GM12878 (cell line): ENCODE data around the gene CD99. TPM values are rescaled to one million over a fixed set of nuclear protein-coding genes. Genes with fewer than 3 reads are reported as not detected.

ENCODE experiments used
- ATAC-seq: fragments of 200-7000 bp; cut with Tn5 transposase; 3 replicates; pipeline ENCODE4 v1.9.1; 2020; ENCODE audit warnings: mild to moderate bottlenecking, moderate library complexity
- BruUV-seq: library from RNA; stranded (reverse); fragments of 400-500 nt; replicated peaks from 2 replicates; lab custom pipeline; 2021; lab: Mats Ljungman, UMichigan
- CTCF ChIA-PET: fragments of 300-600 bp; sonication (Branson Sonifier 250); formaldehyde crosslinking; extraction: SDS; loops from one replicate; lab custom pipeline; 2021; ENCODE audit warnings: inconsistent platforms; lab: Yijun Ruan, JAX
- POLR2A ChIA-PET: fragments of 350-600 bp; formaldehyde crosslinking; extraction: SDS; loops from one replicate; lab custom pipeline; 2021; ENCODE audit warnings: inconsistent platforms; lab: Charles Lee
- RAD21 ChIA-PET: fragments of 300-600 bp; sonication (Branson Sonifier 250); formaldehyde crosslinking; loops from one replicate; lab custom pipeline; 2023; ENCODE audit warnings: antibody characterized with exemption; ENCODE audit not compliant: unreplicated experiment; lab: Charles Lee
- SMC1A ChIA-PET: fragments of 300-600 bp; sonication (Branson Sonifier 250); formaldehyde crosslinking; loops from one replicate; lab custom pipeline; 2023; ENCODE audit not compliant: unreplicated experiment, uncharacterized antibody; lab: Charles Lee
- DNase-seq: peaks from one replicate; pipeline ENCODE4 v3.0.0-alpha.2; 2011; ENCODE audit warnings: low read depth, low spot score
- FAIRE-seq: peaks from 3 replicates; lab custom pipeline; 2011; peaks lifted over from hg19 to GRCh38; lab: Jason Lieb, UNC
- H2AFZ ChIP-seq: 2 replicates; pipeline ENCODE4 v1.6.0; 2011; ENCODE audit warnings: low read depth, low read length, control low read depth; ENCODE audit not compliant: control insufficient read depth
- H3K27ac ChIP-seq: 2 replicates; pipeline ENCODE4 v1.5.1; 2011; ENCODE audit warnings: control low read depth; ENCODE audit not compliant: control insufficient read depth, insufficient read depth
- H3K27me3 ChIP-seq, 2 experiments: replicated peaks in 1 of 2; 2 replicates each; pipeline versions ENCODE4 v1.6.0 to v1.6.1; 2011; ENCODE audit warnings: low read length in 1 of 2; ENCODE audit not compliant: control insufficient read depth in 2 of 2, insufficient read depth in 2 of 2
- H3K36me3 ChIP-seq, 2 experiments: 2 replicates each; pipeline ENCODE4 v1.5.1; 2011; ENCODE audit warnings: low read length in 1 of 2; ENCODE audit not compliant: control insufficient read depth in 2 of 2, insufficient read depth in 2 of 2
- H3K4me1 ChIP-seq: 2 replicates; pipeline ENCODE4 v1.6.1; 2011; ENCODE audit warnings: mild to moderate bottlenecking, low read length, moderate library complexity, mixed read lengths; ENCODE audit not compliant: control insufficient read depth, insufficient read depth
- H3K4me2 ChIP-seq: 2 replicates; pipeline ENCODE4 v1.6.0; 2011; ENCODE audit warnings: control low read depth; ENCODE audit not compliant: control insufficient read depth, insufficient read depth
- H3K4me3 ChIP-seq: fragments of 200-600 bp; sonication (generic); 2 replicates; pipeline ENCODE4 v1.5.1; 2016
- H3K79me2 ChIP-seq: 2 replicates; pipeline ENCODE4 v1.6.0; 2011; ENCODE audit warnings: low read length; ENCODE audit not compliant: control insufficient read depth, insufficient read depth
- H3K9ac ChIP-seq: 2 replicates; pipeline ENCODE4 v1.8.0; 2011; ENCODE audit warnings: low read length, control low read depth, mixed read lengths; ENCODE audit not compliant: control insufficient read depth, insufficient read depth
- H3K9me3 ChIP-seq: replicated peaks from 3 replicates; pipeline ENCODE4 v1.5.1; 2011; ENCODE audit warnings: mild to moderate bottlenecking, low read length; ENCODE audit not compliant: control insufficient read depth, insufficient read depth
- H4K20me1 ChIP-seq: 2 replicates; pipeline ENCODE4 v1.6.0; 2011; ENCODE audit not compliant: control insufficient read depth, insufficient read depth
- BCL11A ChIP-seq: IDR thresholded peaks from 2 replicates; pipeline ENCODE4 v1.6.1; 2011; ENCODE audit warnings: low read depth, low read length
- CHD4 ChIP-seq: fragments of 200-600 bp; sonication (generic); IDR thresholded peaks from 2 replicates; pipeline ENCODE4 v1.6.1; 2016; ENCODE audit warnings: mild to moderate bottlenecking
- DPF2 ChIP-seq: fragments of 450-650 bp; IDR thresholded peaks from 2 replicates; pipeline ENCODE4 v1.6.1; 2017; ENCODE audit warnings: mild to moderate bottlenecking
- JUNB ChIP-seq: IDR thresholded peaks from 2 replicates; pipeline ENCODE4 v1.6.1; 2016; ENCODE audit warnings: antibody characterized with exemption, mild to moderate bottlenecking
- POLR2A ChIP-seq: IDR thresholded peaks from 2 replicates; pipeline ENCODE4 v1.6.1; 2011; ENCODE audit warnings: low read depth, mild to moderate bottlenecking, low read length
- RAD51 ChIP-seq: fragments of 450-650 bp; IDR thresholded peaks from 2 replicates; pipeline ENCODE4 v1.6.1; 2016; ENCODE audit warnings: moderate library complexity, mild to moderate bottlenecking, inconsistent platforms
- RCOR1 ChIP-seq: conservative IDR thresholded peaks from 2 replicates; pipeline ENCODE4 v1.6.1; 2012; ENCODE audit warnings: low read depth, low read length, improper control_type of control experiment
- SP1 ChIP-seq: IDR thresholded peaks from one replicate; pipeline ENCODE4 v1.6.1; 2011; ENCODE audit warnings: low read depth, low read length
- SPI1 ChIP-seq: IDR thresholded peaks from 2 replicates; pipeline ENCODE4 v1.6.1; 2011; ENCODE audit warnings: low read depth, mild to moderate bottlenecking, low read length, moderate library complexity, borderline replicate concordance; ENCODE audit not compliant: insufficient read depth
- ZNF622 ChIP-seq: fragments of 450-650 bp; IDR thresholded peaks from 2 replicates; pipeline ENCODE4 v1.6.1; 2017; ENCODE audit warnings: mild to moderate bottlenecking, inconsistent platforms
- ZZZ3 ChIP-seq: IDR thresholded peaks from 2 replicates; pipeline ENCODE4 v1.6.1; 2011; ENCODE audit warnings: low read depth; ENCODE audit not compliant: control insufficient read depth, insufficient read length
- WGBS: methylation state at CpG from one replicate; pipeline ENCODE4 v1.1.6; 2016; ENCODE audit warnings: low lambda C conversion rate; ENCODE audit not compliant: insufficient replicate concordance, insufficient coverage; ENCODE audit errors: missing lambda C conversion rate; 5-methylcytosine and 5-hydroxymethylcytosine counted together
- in situ Hi-C: fragments of 300-500 bp; cut with MboI; formaldehyde crosslinking; loops from 9 replicates; pipeline ENCODE4 v1.14.3; 2018; ENCODE audit warnings: mixed read lengths
- intact Hi-C: fragments of 100-400 bp; cut with micrococcal nuclease; formaldehyde crosslinking; loops from one replicate; pipeline ENCODE4 v1.14.2; 2022; ENCODE audit not compliant: unreplicated experiment
- polyA plus RNA-seq, 11 experiments: library from polyadenylated mRNA; depleted of rRNA in 4 of 11; unstranded in 6 of 11; stranded (reverse) in 5 of 11; fragments of >200 nt; fragmentation: Nextera tagmentation in 4 of 11; fragmentation: Illumina TruSeq in 1 of 11; extraction: Ambion mirVana in 4 of 11; extraction: Trizol in 1 of 11; gene quantifications; 1 replicate in 1 of 11; 2 replicates in 10 of 11; pipeline versions ENCODE4 v1.2.1 to v1.2.3, GENCODE V29; 2011 to 2016; ENCODE audit warnings: inconsistent platforms in 2 of 11, missing spikeins in 2 of 11, low read depth in 1 of 11
- total RNA-seq, 4 experiments: library from RNA; depleted of rRNA in 3 of 4; stranded (reverse); fragments of >200 nt in 3 of 4; fragmentation: Illumina TruSeq in 1 of 4; extraction: Trizol in 1 of 4; gene quantifications; 2 replicates each; pipeline versions ENCODE4 v1.2.1 to v1.2.3, GENCODE V29; 2013 to 2021
- TF ChIP-seq, protein P1 (sequence below): fragments of 450-650 bp; IDR thresholded peaks from 2 replicates; pipeline ENCODE4 v1.6.1; 2017; ENCODE audit warnings: low read depth, mild to moderate bottlenecking, moderate library complexity

Gene CD99
- total and polyA plus RNA-seq, 10 of the 15 experiments (the other 5 are each of a cell fraction or from before 2014, with no cell fraction given), result 24.8 to 242 (median 158) TPM

DNA sequence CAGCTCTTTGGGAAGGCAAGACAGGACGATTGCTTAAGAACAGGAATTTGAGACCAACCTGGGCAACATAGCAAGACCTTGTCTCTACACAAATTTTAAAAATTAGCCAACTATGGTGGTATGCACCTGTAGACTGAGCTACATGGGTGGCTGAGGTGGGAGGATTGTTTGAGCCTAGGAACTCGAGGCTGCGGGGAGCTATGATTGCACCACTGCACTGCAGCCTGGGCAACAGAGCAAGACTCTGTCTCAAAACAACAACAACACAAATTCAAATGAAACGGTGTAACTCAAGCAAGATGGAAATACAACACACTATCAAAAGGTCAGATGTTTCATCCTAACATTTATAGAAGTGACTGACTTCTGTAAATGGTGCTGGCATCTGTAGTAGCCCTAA is 97.9 kb downstream of the CD99 start (continued):
- TF ChIP-seq JUNB (no peak), RCOR1 (no peak), SPI1 (no peak), SP1 (no peak), CHD4 (no peak), ZNF622 (no peak), BCL11A (no peak), POLR2A (no peak), ZZZ3 (no peak)

GRCh38 chrX:2789569-2789968 is 98.5 kb downstream of the CD99 start:
- Histone ChIP-seq H3K9me3 (no peaks in the 10 kb centered on the region), H3K36me3 (no peaks in the 10 kb centered on the region), H3K27me3 (peaks cover 0 to 1% of the 10 kb centered on the region in 2 experiments; a peak in 1 of 4 replicates), H3K4me1 (no peaks in the 10 kb centered on the region), H4K20me1 (no peaks in the 10 kb centered on the region), H3K4me3 (no peak overlapping the region), H2AFZ (no peak overlapping the region), H3K79me2 (no peaks in the 10 kb centered on the region), H3K9ac (no peak overlapping the region), H3K4me2 (no peak overlapping the region), H3K27ac (no peak overlapping the region)
- FAIRE-seq, result no peak
- ATAC-seq, result no peak
- ChIA-PET CTCF (no interaction called here), POLR2A (no interaction called here), SMC1A (no interaction called here), RAD21 (no interaction called here)
- 27% methylated on average over 3 of the region's 3 CpGs for WGBS
- DNase-seq, result no peak
- in situ Hi-C loops (no loop called here), intact Hi-C loops (no loop called here)
- BruUV-seq, result no TSS peak
- TF ChIP-seq DPF2 (no peak), RAD51 (no peak)
- TF ChIP-seq, protein P1, sequence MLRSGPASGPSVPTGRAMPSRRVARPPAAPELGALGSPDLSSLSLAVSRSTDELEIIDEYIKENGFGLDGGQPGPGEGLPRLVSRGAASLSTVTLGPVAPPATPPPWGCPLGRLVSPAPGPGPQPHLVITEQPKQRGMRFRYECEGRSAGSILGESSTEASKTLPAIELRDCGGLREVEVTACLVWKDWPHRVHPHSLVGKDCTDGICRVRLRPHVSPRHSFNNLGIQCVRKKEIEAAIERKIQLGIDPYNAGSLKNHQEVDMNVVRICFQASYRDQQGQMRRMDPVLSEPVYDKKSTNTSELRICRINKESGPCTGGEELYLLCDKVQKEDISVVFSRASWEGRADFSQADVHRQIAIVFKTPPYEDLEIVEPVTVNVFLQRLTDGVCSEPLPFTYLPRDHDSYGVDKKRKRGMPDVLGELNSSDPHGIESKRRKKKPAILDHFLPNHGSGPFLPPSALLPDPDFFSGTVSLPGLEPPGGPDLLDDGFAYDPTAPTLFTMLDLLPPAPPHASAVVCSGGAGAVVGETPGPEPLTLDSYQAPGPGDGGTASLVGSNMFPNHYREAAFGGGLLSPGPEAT, result no peak

Other genes with a start within 250 kb of the CD99 start
- gene DHRSX, start 190.3 kb upstream of the CD99 start, total RNA-seq (2014; rRNA removed), result 17.6 and 20.7 TPM in 2 replicates
- 9.0 and 11.3 TPM in 2 replicates for gene DHRSX, start 190.3 kb upstream of the CD99 start, total RNA-seq (2014; rRNA removed; fragmentation: Illumina TruSeq; extraction: Trizol)
- 22.4 and 22.9 TPM in 2 replicates for gene DHRSX, start 190.3 kb upstream of the CD99 start, total RNA-seq (2021)
- gene DHRSX, start 190.3 kb upstream of the CD99 start, polyA plus RNA-seq (2011; rRNA removed), result 20.8 and 22.0 TPM in 2 replicates
- gene DHRSX, start 190.3 kb upstream of the CD99 start, polyA plus RNA-seq (2014; fragmentation: Illumina TruSeq; extraction: Trizol), result 12.4 and 12.9 TPM in 2 replicates
- gene DHRSX, start 190.3 kb upstream of the CD99 start, polyA plus RNA-seq (2014; fragmentation: Nextera tagmentation; extraction: Ambion mirVana), result 1 to 10 TPM; 1.7 to 3.3 TPM
- 15.5 and 18.9 TPM in 2 replicates for gene DHRSX, start 190.3 kb upstream of the CD99 start, polyA plus RNA-seq (2014; rRNA removed)
- 10 to 100 TPM; 33.5 to 39.5 TPM for gene DHRSX, start 190.3 kb upstream of the CD99 start, polyA plus RNA-seq (2016; fragmentation: Nextera tagmentation; extraction: Ambion mirVana)
- gene ZBED1, start 190.3 kb upstream of the CD99 start, total RNA-seq (2014; rRNA removed), result 45.6 and 48.9 TPM in 2 replicates
- gene ZBED1, start 190.3 kb upstream of the CD99 start, total RNA-seq (2014; rRNA removed; fragmentation: Illumina TruSeq; extraction: Trizol), result 33.9 and 40.0 TPM in 2 replicates
- gene ZBED1, start 190.3 kb upstream of the CD99 start, total RNA-seq (2021), result 73.6 and 75.5 TPM in 2 replicates
- gene ZBED1, start 190.3 kb upstream of the CD99 start, polyA plus RNA-seq (2011; rRNA removed), result 24.1 and 32.8 TPM in 2 replicates
- gene ZBED1, start 190.3 kb upstream of the CD99 start, polyA plus RNA-seq (2014; fragmentation: Illumina TruSeq; extraction: Trizol), result 31.7 and 38.6 TPM in 2 replicates
- 1 to 10 TPM; 1.9 to 4.8 TPM for gene ZBED1, start 190.3 kb upstream of the CD99 start, polyA plus RNA-seq (2014; fragmentation: Nextera tagmentation; extraction: Ambion mirVana)
- gene ZBED1, start 190.3 kb upstream of the CD99 start, polyA plus RNA-seq (2014; rRNA removed), result 40.9 and 43.1 TPM in 2 replicates
- 10 to 100 TPM; 47.6 to 48.3 TPM for gene ZBED1, start 190.3 kb upstream of the CD99 start, polyA plus RNA-seq (2016; fragmentation: Nextera tagmentation; extraction: Ambion mirVana)
- gene XG, start 60.7 kb downstream of the CD99 start, total RNA-seq (2014; rRNA removed), result not detected in 2 replicates
- not detected in 2 replicates for gene XG, start 60.7 kb downstream of the CD99 start, total RNA-seq (2014; rRNA removed; fragmentation: Illumina TruSeq; extraction: Trizol)
- gene XG, start 60.7 kb downstream of the CD99 start, total RNA-seq (2021), result not detected in 2 replicates
- not detected in 2 replicates for gene XG, start 60.7 kb downstream of the CD99 start, polyA plus RNA-seq (2011; rRNA removed)
- gene XG, start 60.7 kb downstream of the CD99 start, polyA plus RNA-seq (2014; fragmentation: Illumina TruSeq; extraction: Trizol), result not detected in 2 replicates
- gene XG, start 60.7 kb downstream of the CD99 start, polyA plus RNA-seq (2014; fragmentation: Nextera tagmentation; extraction: Ambion mirVana), result not detected
- not detected in 2 replicates for gene XG, start 60.7 kb downstream of the CD99 start, polyA plus RNA-seq (2014; rRNA removed)
- gene XG, start 60.7 kb downstream of the CD99 start, polyA plus RNA-seq (2016; fragmentation: Nextera tagmentation; extraction: Ambion mirVana), result not detected
- not detected in 2 replicates for gene GYG2, start 137.6 kb downstream of the CD99 start, total RNA-seq (2014; rRNA removed)
- gene GYG2, start 137.6 kb downstream of the CD99 start, total RNA-seq (2014; rRNA removed; fragmentation: Illumina TruSeq; extraction: Trizol), result not detected in 2 replicates
- 0.05 TPM in 1 of 2 replicates, not detected in the other for gene GYG2, start 137.6 kb downstream of the CD99 start, total RNA-seq (2021)
- gene GYG2, start 137.6 kb downstream of the CD99 start, polyA plus RNA-seq (2011; rRNA removed), result not detected in 2 replicates
- not detected in 2 replicates for gene GYG2, start 137.6 kb downstream of the CD99 start, polyA plus RNA-seq (2014; fragmentation: Illumina TruSeq; extraction: Trizol)
- not detected for gene GYG2, start 137.6 kb downstream of the CD99 start, polyA plus RNA-seq (2014; fragmentation: Nextera tagmentation; extraction: Ambion mirVana)
- not detected in 2 replicates for gene GYG2, start 137.6 kb downstream of the CD99 start, polyA plus RNA-seq (2014; rRNA removed)
- under 1 TPM in 1 of 2 experiments, not detected in 1; 0.05 TPM for gene GYG2, start 137.6 kb downstream of the CD99 start, polyA plus RNA-seq (2016; fragmentation: Nextera tagmentation; extraction: Ambion mirVana)
- 0.22 and 1.5 TPM in 2 replicates for gene ARSD, start 238.0 kb downstream of the CD99 start, total RNA-seq (2014; rRNA removed)
- gene ARSD, start 238.0 kb downstream of the CD99 start, total RNA-seq (2014; rRNA removed; fragmentation: Illumina TruSeq; extraction: Trizol), result 0.27 and 0.28 TPM in 2 replicates
- 0.56 TPM in 2 replicates for gene ARSD, start 238.0 kb downstream of the CD99 start, total RNA-seq (2021)
- 0.05 TPM in 1 of 2 replicates, not detected in the other for gene ARSD, start 238.0 kb downstream of the CD99 start, polyA plus RNA-seq (2011; rRNA removed)
- gene ARSD, start 238.0 kb downstream of the CD99 start, polyA plus RNA-seq (2014; fragmentation: Illumina TruSeq; extraction: Trizol), result 0.17 and 0.21 TPM in 2 replicates
- gene ARSD, start 238.0 kb downstream of the CD99 start, polyA plus RNA-seq (2014; fragmentation: Nextera tagmentation; extraction: Ambion mirVana), result under 1 TPM; 0.05 to 0.35 TPM
- 0.28 and 1.1 TPM in 2 replicates for gene ARSD, start 238.0 kb downstream of the CD99 start, polyA plus RNA-seq (2014; rRNA removed)
- gene ARSD, start 238.0 kb downstream of the CD99 start, polyA plus RNA-seq (2016; fragmentation: Nextera tagmentation; extraction: Ambion mirVana), result under 1 TPM; 0.51 to 0.64 TPM